MCF 10A (cell line): Measurements from ENCODE around the gene COL20A1. TPM values are rescaled to one million over a fixed set of nuclear protein-coding genes. Genes with fewer than 3 reads are reported as not detected.

ENCODE experiments used
- BruUV-seq: library from RNA; stranded (reverse); fragments of 400-500 nt; replicated peaks from 2 replicates; lab custom pipeline; 2021; lab: Mats Ljungman, UMichigan
- CTCF ChIA-PET: fragments of 300-600 bp; sonication (Branson Sonifier 250); formaldehyde crosslinking; extraction: SDS; loops from one replicate; lab custom pipeline; 2021; ENCODE audit warnings: antibody characterized with exemption, inconsistent platforms; lab: Yijun Ruan, JAX
- POLR2A ChIA-PET: fragments of 300-600, 350-650 bp; sonication (Branson Sonifier 250); formaldehyde crosslinking; extraction: SDS; loops from one replicate; lab custom pipeline; 2020; ENCODE audit warnings: antibody characterized with exemption, inconsistent platforms; lab: Yijun Ruan, JAX
- DNase-seq: peaks from one replicate; pipeline ENCODE4 v3.0.0-alpha.2; 2018; ENCODE audit not compliant: unreplicated experiment
- H3K27ac Mint-ChIP-seq: one replicate; pipeline ENCODE4 v1.8.0; 2022; ENCODE audit warnings: mild to moderate bottlenecking, low read depth, mixed read lengths; ENCODE audit not compliant: unreplicated experiment
- H3K27me3 Mint-ChIP-seq: one replicate; pipeline ENCODE4 v1.8.0; 2022; ENCODE audit warnings: mixed read lengths; ENCODE audit not compliant: insufficient read depth, unreplicated experiment
- H3K36me3 Mint-ChIP-seq: one replicate; pipeline ENCODE4 v1.8.0; 2022; ENCODE audit warnings: mild to moderate bottlenecking, moderate library complexity, mixed read lengths; ENCODE audit not compliant: insufficient read depth, unreplicated experiment
- H3K4me1 Mint-ChIP-seq: one replicate; pipeline ENCODE4 v1.8.0; 2022; ENCODE audit warnings: mixed read lengths; ENCODE audit not compliant: insufficient read depth, unreplicated experiment
- H3K4me3 Mint-ChIP-seq: one replicate; pipeline ENCODE4 v1.8.0; 2022; ENCODE audit warnings: mild to moderate bottlenecking, moderate library complexity, mixed read lengths; ENCODE audit not compliant: unreplicated experiment
- H3K9me3 Mint-ChIP-seq: one replicate; pipeline ENCODE4 v1.8.0; 2022; ENCODE audit warnings: mixed read lengths; ENCODE audit not compliant: unreplicated experiment
- intact Hi-C: fragments of 100-400 bp; cut with micrococcal nuclease; formaldehyde crosslinking; loops from 2 replicates; pipeline ENCODE4 v1.14.1; 2022
- total RNA-seq: library from RNA; stranded (reverse); gene quantifications from 2 replicates; pipeline ENCODE4 v1.2.3, GENCODE V29; 2022
- TF ChIP-seq, protein P1 (sequence below): fragments of 200-600 bp; IDR thresholded peaks from one replicate; pipeline ENCODE4 v1.8.0; 2022; ENCODE audit warnings: antibody characterized with exemption, mild to moderate bottlenecking; ENCODE audit not compliant: unreplicated experiment

The COL20A1 gene
- total RNA-seq, 1 experiment from 2014 or later: 0.14 TPM

GRCh38 chr20:63374504-63374903 is 81.5 kb downstream of the COL20A1 start:
- intact Hi-C loops: no loop called here
- H3K27me3 Mint-ChIP-seq: peaks cover 86% of the 10 kb centered on the region
- TF ChIP-seq, protein P1, sequence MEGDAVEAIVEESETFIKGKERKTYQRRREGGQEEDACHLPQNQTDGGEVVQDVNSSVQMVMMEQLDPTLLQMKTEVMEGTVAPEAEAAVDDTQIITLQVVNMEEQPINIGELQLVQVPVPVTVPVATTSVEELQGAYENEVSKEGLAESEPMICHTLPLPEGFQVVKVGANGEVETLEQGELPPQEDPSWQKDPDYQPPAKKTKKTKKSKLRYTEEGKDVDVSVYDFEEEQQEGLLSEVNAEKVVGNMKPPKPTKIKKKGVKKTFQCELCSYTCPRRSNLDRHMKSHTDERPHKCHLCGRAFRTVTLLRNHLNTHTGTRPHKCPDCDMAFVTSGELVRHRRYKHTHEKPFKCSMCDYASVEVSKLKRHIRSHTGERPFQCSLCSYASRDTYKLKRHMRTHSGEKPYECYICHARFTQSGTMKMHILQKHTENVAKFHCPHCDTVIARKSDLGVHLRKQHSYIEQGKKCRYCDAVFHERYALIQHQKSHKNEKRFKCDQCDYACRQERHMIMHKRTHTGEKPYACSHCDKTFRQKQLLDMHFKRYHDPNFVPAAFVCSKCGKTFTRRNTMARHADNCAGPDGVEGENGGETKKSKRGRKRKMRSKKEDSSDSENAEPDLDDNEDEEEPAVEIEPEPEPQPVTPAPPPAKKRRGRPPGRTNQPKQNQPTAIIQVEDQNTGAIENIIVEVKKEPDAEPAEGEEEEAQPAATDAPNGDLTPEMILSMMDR: no peak
- H3K4me3 Mint-ChIP-seq: no peak overlapping the region
- POLR2A ChIA-PET: no interaction called here
- H3K9me3 Mint-ChIP-seq: no peaks in the 10 kb centered on the region
- CTCF ChIA-PET: interaction anchor here (2.9 kb wide), 1 partner anchor 151 kb away, joined by 10 read pairs; no protein-coding TSS in a partner anchor
- no TSS peak for BruUV-seq
- H3K27ac Mint-ChIP-seq: no peak overlapping the region
- H3K36me3 Mint-ChIP-seq: no peaks in the 10 kb centered on the region
- H3K4me1 Mint-ChIP-seq: no peaks in the 10 kb centered on the region
- DNase-seq: no peak

DNA sequence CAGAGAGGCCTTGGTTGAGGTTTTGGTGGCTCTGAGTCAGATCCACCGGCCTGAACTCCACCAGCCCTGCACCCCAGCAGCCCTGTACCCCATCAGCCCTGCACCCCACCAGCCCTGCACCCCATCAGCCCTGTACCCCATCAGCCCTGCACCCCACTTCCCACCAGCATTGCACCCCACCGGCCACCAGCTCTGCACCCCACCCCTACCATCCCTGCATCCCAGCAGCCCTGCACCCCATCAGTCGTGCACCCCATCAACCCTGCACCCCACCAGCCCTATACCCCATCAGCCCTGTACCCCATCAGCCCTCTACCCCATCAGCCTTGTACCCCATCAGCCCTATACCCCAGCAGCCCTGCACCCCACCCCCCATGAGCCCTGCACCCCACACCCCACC is 82.5 kb downstream of the COL20A1 start:
- CTCF ChIA-PET: no interaction called here
- POLR2A ChIA-PET: no interaction called here
- Mint-ChIP-seq H3K4me3 (no peak overlapping the region), H3K9me3 (no peaks in the 10 kb centered on the region), H3K4me1 (no peaks in the 10 kb centered on the region), H3K27ac (no peak overlapping the region), H3K27me3 (peaks cover 79% of the 10 kb centered on the region), H3K36me3 (no peaks in the 10 kb centered on the region)
- no TSS peak for BruUV-seq
- intact Hi-C loops: no loop called here
- DNase-seq: no peak
- TF ChIP-seq, protein P1: no peak

GRCh38 chr20:63376283-63377250 is 83.6 kb downstream of the COL20A1 start:
- H3K27me3 Mint-ChIP-seq: peaks cover 67% of the 10 kb centered on the region
- no peak for DNase-seq
- H3K4me3 Mint-ChIP-seq: no peak overlapping the region
- no TSS peak for BruUV-seq
- ChIA-PET CTCF (interaction anchor here (0.6 to 7.4 kb wide), 6 partner anchors 9 to 153 kb away, joined by 3 to 85 read pairs (median 4); no protein-coding TSS in a partner anchor), POLR2A (no interaction called here)
- intact Hi-C loops: no loop called here
- no peaks in the 10 kb centered on the region for H3K36me3 Mint-ChIP-seq
- H3K27ac Mint-ChIP-seq: no peak overlapping the region
- TF ChIP-seq, protein P1: no peak
- no peaks in the 10 kb centered on the region for H3K9me3 Mint-ChIP-seq
- H3K4me1 Mint-ChIP-seq: no peaks in the 10 kb centered on the region

GRCh38 chr20:63377256-63377941 is 84.4 kb downstream of the COL20A1 start:
- ChIA-PET CTCF (interaction anchor here (0.6 to 7.4 kb wide), 4 partner anchors 10 to 154 kb away, joined by 3 to 85 read pairs (median 14); no protein-coding TSS in a partner anchor), POLR2A (interaction anchor here (0.6 kb wide), 1 partner anchor 162 kb away, joined by 3 read pairs; no protein-coding TSS in a partner anchor)
- no TSS peak for BruUV-seq
- TF ChIP-seq, protein P1: no peak
- Mint-ChIP-seq H3K4me1 (no peaks in the 10 kb centered on the region), H3K27ac (no peak overlapping the region), H3K36me3 (no peaks in the 10 kb centered on the region), H3K27me3 (peaks cover 60% of the 10 kb centered on the region), H3K9me3 (no peaks in the 10 kb centered on the region), H3K4me3 (no peak overlapping the region)
- DNase-seq: no peak
- intact Hi-C loops: no loop called here
